Omental fat pad (tissue), 4 donors: ENCODE results near the gene TK2. TPM values are rescaled to one million over a fixed set of nuclear protein-coding genes. Genes with fewer than 3 reads are reported as not detected.

Experiments used
- ATAC-seq: fragments of 150-250 bp; one replicate; pipeline ENCODE4 v1.9.1; 2016; ENCODE audit warnings: mild to moderate bottlenecking, moderate library complexity; ENCODE audit not compliant: low FRiP score
- DNase-seq: peaks from one replicate; pipeline ENCODE4 v3.0.0-alpha.2; 2019; ENCODE audit warnings: low spot score
- total RNA-seq, 4 donors: library from RNA; depleted of rRNA; stranded (reverse); fragments of >200 nt; gene quantifications; one replicate each; pipeline ENCODE4 v1.1.0, GENCODE V29; 2016
- TF ChIP-seq, protein P1 (sequence below), 3 donors: fragments of 450-650 bp; IDR thresholded peaks; one replicate each; pipeline ENCODE4 v1.5.1; 2016 to 2017; ENCODE audit warnings: antibody characterized with exemption in 3 of 3, mild to moderate bottlenecking in 3 of 3, moderate library complexity in 2 of 3

Gene TK2
- total RNA-seq, 4 donors from 2014 or later: 39.9 to 69.7 (median 56.0) TPM

DNA sequence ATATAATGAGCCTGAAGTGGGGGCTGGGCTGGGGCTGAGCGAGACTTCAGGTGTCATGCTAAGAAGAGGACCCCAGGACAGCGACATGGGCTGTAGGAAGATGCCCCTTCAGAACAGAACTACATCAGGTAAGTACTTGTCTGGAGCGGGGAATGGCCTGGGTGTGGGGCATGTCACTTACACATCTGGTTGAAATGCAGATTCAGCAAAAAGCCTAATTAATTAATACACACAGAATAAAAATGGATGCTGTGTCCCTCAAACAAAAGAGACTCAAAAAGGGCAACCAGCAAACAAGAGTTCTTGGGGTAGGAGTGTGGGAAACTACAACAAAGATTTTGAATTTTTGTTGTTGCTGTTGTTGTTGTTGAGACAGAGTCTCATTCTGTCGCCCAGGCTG lies 41.1 kb upstream of the TK2 start:
- DNase-seq (no peak), ATAC-seq (no peak)
- TF ChIP-seq, protein P1, sequence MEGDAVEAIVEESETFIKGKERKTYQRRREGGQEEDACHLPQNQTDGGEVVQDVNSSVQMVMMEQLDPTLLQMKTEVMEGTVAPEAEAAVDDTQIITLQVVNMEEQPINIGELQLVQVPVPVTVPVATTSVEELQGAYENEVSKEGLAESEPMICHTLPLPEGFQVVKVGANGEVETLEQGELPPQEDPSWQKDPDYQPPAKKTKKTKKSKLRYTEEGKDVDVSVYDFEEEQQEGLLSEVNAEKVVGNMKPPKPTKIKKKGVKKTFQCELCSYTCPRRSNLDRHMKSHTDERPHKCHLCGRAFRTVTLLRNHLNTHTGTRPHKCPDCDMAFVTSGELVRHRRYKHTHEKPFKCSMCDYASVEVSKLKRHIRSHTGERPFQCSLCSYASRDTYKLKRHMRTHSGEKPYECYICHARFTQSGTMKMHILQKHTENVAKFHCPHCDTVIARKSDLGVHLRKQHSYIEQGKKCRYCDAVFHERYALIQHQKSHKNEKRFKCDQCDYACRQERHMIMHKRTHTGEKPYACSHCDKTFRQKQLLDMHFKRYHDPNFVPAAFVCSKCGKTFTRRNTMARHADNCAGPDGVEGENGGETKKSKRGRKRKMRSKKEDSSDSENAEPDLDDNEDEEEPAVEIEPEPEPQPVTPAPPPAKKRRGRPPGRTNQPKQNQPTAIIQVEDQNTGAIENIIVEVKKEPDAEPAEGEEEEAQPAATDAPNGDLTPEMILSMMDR (IDR thresholded peaks at IDR 0.05): no peak

DNA sequence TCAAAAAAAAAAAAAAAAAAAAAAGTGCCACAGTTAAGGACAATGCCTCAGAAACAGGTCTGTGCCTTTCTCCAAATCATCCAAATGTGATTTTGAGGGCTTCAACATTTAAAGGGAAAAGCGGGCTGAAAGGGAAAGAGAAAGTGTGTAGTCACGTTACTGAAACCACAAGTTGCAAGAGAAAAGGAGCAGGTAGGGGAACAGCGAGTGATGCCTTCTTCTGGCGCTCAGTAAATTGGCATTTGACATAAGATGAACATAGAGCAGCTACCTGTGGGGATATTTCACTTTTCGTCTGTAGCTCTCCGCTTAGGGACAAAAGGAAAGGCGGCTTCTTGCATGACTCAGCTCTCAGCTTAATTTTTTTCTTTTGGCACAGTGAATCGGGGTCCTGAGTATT lies 40.4 kb upstream of the TK2 start:
- TF ChIP-seq, protein P1 (IDR thresholded peaks at IDR 0.05): no peak
- ATAC-seq (no peak), DNase-seq (no peak)

- no peak for ATAC-seq
- TF ChIP-seq, protein P1 (IDR thresholded peaks at IDR 0.05): no peak
- no peak for DNase-seq
Observed at GRCh38 chr16:66588981-66589713, 39.2 kb upstream of the TK2 start.

- TF ChIP-seq, protein P1 (IDR thresholded peaks at IDR 0.05): no peak
Observed at GRCh38 chr16:66587881-66588600, 38.1 kb upstream of the TK2 start.

GRCh38 chr16:66585481-66586239 lies 35.7 kb upstream of the TK2 start:
- TF ChIP-seq, protein P1 (IDR thresholded peaks at IDR 0.05): no peak

More at GRCh38 chr16:66587881-66588600, 38.1 kb upstream of the TK2 start:
- DNase-seq (no peak), ATAC-seq (no peak)

GRCh38 chr16:66581246-66581952 lies 31.5 kb upstream of the TK2 start:
- TF ChIP-seq, protein P1 (IDR thresholded peaks at IDR 0.05): no peak
- ATAC-seq (no peak), DNase-seq (no peak)

More at GRCh38 chr16:66585481-66586239, 35.7 kb upstream of the TK2 start:
- no peak for DNase-seq
- ATAC-seq: no peak
